B cell (primary cell): Measurements from ENCODE around the gene NUMB. TPM values are rescaled to one million over a fixed set of nuclear protein-coding genes. Genes with fewer than 3 reads are reported as not detected.

Source experiments
- ATAC-seq: fragments of 200-7000 bp; cut with Tn5 transposase; one replicate; pipeline ENCODE4 v1.10.0; 2021; ENCODE audit warnings: low read depth, mild to moderate bottlenecking, moderate number of reproducible peaks, moderate library complexity
- CTCF ChIA-PET: fragments of 350-600 bp; sonication (Branson Sonifier 250); formaldehyde crosslinking; loops from one replicate; lab custom pipeline; 2021; ENCODE audit warnings: antibody characterized with exemption, inconsistent platforms; lab: Charles Lee
- POLR2A ChIA-PET: fragments of 350-600 bp; sonication (Branson Sonifier 250); formaldehyde crosslinking; loops from one replicate; lab custom pipeline; 2021; ENCODE audit warnings: antibody characterized with exemption; lab: Charles Lee
- DNase-seq: peaks from one replicate; pipeline ENCODE4 v3.0.0; 2013
- H2AFZ ChIP-seq: 2 replicates; pipeline ENCODE4 v1.6.1; 2012; ENCODE audit warnings: mild to moderate bottlenecking, low read depth, low read length; ENCODE audit not compliant: insufficient read depth, poor library complexity, severe bottlenecking
- H3K27ac ChIP-seq, 2 donors: 1 replicate in 1 of 2; 2 replicates in 1 of 2; pipeline ENCODE4 v1.5.1; 2012 to 2013; ENCODE audit warnings: low read length in 2 of 2, mild to moderate bottlenecking in 2 of 2, moderate library complexity in 1 of 2
- H3K27me3 ChIP-seq, 4 experiments: fragments of 200-600 bp in 1 of 4; sonication (generic) in 1 of 4; replicated peaks in 1 of 4; 1 replicate in 2 of 4; 2 replicates in 2 of 4; pipeline versions ENCODE4 v1.6.1 to v1.7.0; 2013 to 2016; ENCODE audit warnings: low read length in 3 of 4, mild to moderate bottlenecking in 2 of 4, mixed read lengths in 1 of 4, moderate library complexity in 1 of 4; ENCODE audit not compliant: insufficient read depth in 4 of 4, control insufficient read depth in 3 of 4; ENCODE audit errors: control extremely low read depth in 1 of 4
- H3K36me3 ChIP-seq, 2 experiments: replicated peaks in 1 of 2; 1 replicate in 1 of 2; 2 replicates in 1 of 2; pipeline versions ENCODE4 v1.6.1 to v1.7.1; 2013; ENCODE audit warnings: low read length in 1 of 2; ENCODE audit not compliant: insufficient read depth in 2 of 2, control insufficient read depth in 1 of 2; ENCODE audit errors: control extremely low read depth in 1 of 2, extremely low read depth in 1 of 2
- H3K4me1 ChIP-seq, 2 donors: fragments of 200-600 bp in 1 of 2; sonication (generic) in 1 of 2; 1 replicate in 1 of 2; 2 replicates in 1 of 2; pipeline versions ENCODE4 v1.5.1 to v1.6.1; 2013 to 2017; ENCODE audit warnings: low read length in 2 of 2; ENCODE audit not compliant: control insufficient read depth in 2 of 2, insufficient read depth in 2 of 2
- H3K4me2 ChIP-seq: replicated peaks from 2 replicates; pipeline ENCODE3; 2012; ENCODE audit warnings: mild to moderate bottlenecking, low read depth, low read length; ENCODE audit not compliant: poor library complexity, severe bottlenecking
- H3K4me3 ChIP-seq, 5 experiments: fragments of 200-600 bp in 1 of 5; sonication (generic) in 1 of 5; 1 replicate in 3 of 5; 2 replicates in 2 of 5; pipeline versions ENCODE4 v1.5.1 to v1.7.0; 2011 to 2016; ENCODE audit warnings: low read length in 4 of 5, mild to moderate bottlenecking in 4 of 5, low read depth in 2 of 5, control low read depth in 1 of 5, moderate library complexity in 1 of 5; ENCODE audit not compliant: insufficient read depth in 1 of 5; ENCODE audit errors: control extremely low read depth in 1 of 5, extremely low read depth in 1 of 5
- H3K79me2 ChIP-seq: fragments of 200-600 bp; sonication (generic); one replicate; pipeline ENCODE4 v1.6.0; 2016; ENCODE audit warnings: low read length; ENCODE audit not compliant: control insufficient read depth, insufficient read depth
- H3K9ac ChIP-seq: fragments of 200-600 bp; sonication (generic); 2 replicates; pipeline ENCODE4 v1.6.1; 2017; ENCODE audit warnings: mild to moderate bottlenecking, low read length, moderate library complexity
- H3K9me3 ChIP-seq, 3 donors: one replicate each; pipeline versions ENCODE4 v1.6.1 to v1.7.1; 2013; ENCODE audit warnings: low read length in 2 of 3; ENCODE audit not compliant: control insufficient read depth in 2 of 3, insufficient read depth in 1 of 3; ENCODE audit errors: control extremely low read depth in 1 of 3
- H4K20me1 ChIP-seq: 2 replicates; pipeline ENCODE4 v1.6.0; 2012; ENCODE audit warnings: mild to moderate bottlenecking, low read length; ENCODE audit not compliant: insufficient read depth, control insufficient read depth, poor library complexity, severe bottlenecking
- H3K27ac Mint-ChIP-seq: one replicate; pipeline ENCODE4 v1.8.0; 2021; ENCODE audit warnings: mixed read lengths
- H3K27me3 Mint-ChIP-seq: one replicate; pipeline ENCODE4 v1.8.0; 2021; ENCODE audit warnings: mixed read lengths
- H3K4me1 Mint-ChIP-seq: one replicate; pipeline ENCODE4 v1.8.0; 2021; ENCODE audit warnings: mixed read lengths
- H3K4me3 Mint-ChIP-seq: one replicate; pipeline ENCODE4 v1.8.0; 2021; ENCODE audit warnings: mixed read lengths
- H3K9me3 Mint-ChIP-seq: one replicate; pipeline ENCODE4 v1.8.0; 2022; ENCODE audit warnings: mixed read lengths; ENCODE audit not compliant: insufficient read depth
- CTCF ChIP-seq: fragments of 200-600 bp; IDR thresholded peaks from one replicate; pipeline ENCODE4 v1.8.0; 2022; ENCODE audit warnings: antibody characterized with exemption, mild to moderate bottlenecking
- EZH2 ChIP-seq: IDR thresholded peaks from 2 replicates; pipeline ENCODE4 v1.6.1; 2012; ENCODE audit warnings: borderline replicate concordance, low read depth, mild to moderate bottlenecking, moderate library complexity, low read length; ENCODE audit not compliant: insufficient read depth, poor library complexity, severe bottlenecking
- WGBS: methylation state at CpG from one replicate; pipeline ENCODE4 v1.1.5; 2013; ENCODE audit warnings: missing lambda C conversion rate; ENCODE audit not compliant: insufficient coverage; 5-methylcytosine and 5-hydroxymethylcytosine counted together
- intact Hi-C: fragments of 100-400 bp; cut with micrococcal nuclease; formaldehyde crosslinking; loops from one replicate; pipeline ENCODE4 v1.10.0; 2022
- polyA plus RNA-seq: library from polyadenylated mRNA; depleted of rRNA; stranded (reverse); fragments of >200 nt; gene quantifications from 2 replicates; pipeline ENCODE4 v1.2.3, GENCODE V29; 2012
- total RNA-seq, 2 donors: library from RNA; stranded (reverse); fragments of 120-200 nt in 1 of 2; gene quantifications; 1 replicate in 1 of 2; 2 replicates in 1 of 2; pipeline versions ENCODE4 v1.2.3 to v1.2.4, GENCODE V29; 2013 to 2022

NUMB gene
- total and polyA plus RNA-seq, 2 donors (not counting 1 experiment from before 2014, with no cell fraction given): 63.4 to 102 TPM

GRCh38 chr14:73463411-73463810, 5.1 kb upstream of the NUMB start:
- Histone ChIP-seq H2AFZ (peak overlapping the region; percentile 54), H3K36me3 (no peaks in the 10 kb centered on the region), H3K4me2 (peak overlapping the region; percentile 12), H4K20me1 (no peaks in the 10 kb centered on the region), H3K9ac (no peak overlapping the region), H3K4me3 (peak overlapping the region in 1 of 5 experiments; percentile 62), H3K27ac (no peak overlapping the region), H3K79me2 (peaks cover 12% of the 10 kb centered on the region), H3K27me3 (no peaks in the 10 kb centered on the region), H3K9me3 (no peaks in the 10 kb centered on the region), H3K4me1 (peaks cover 35 to 39% of the 10 kb centered on the region in 2 donors)
- Mint-ChIP-seq H3K27me3 (no peaks in the 10 kb centered on the region), H3K4me1 (peaks cover 59% of the 10 kb centered on the region), H3K9me3 (no peaks in the 10 kb centered on the region), H3K27ac (peak overlapping the region; percentile 77), H3K4me3 (peak overlapping the region; percentile 18)
- intact Hi-C loops: no loop called here
- 54% methylated on average over 5 of the region's 5 CpGs for WGBS
- TF ChIP-seq EZH2 (no peak), CTCF (no peak)
- DNase-seq (no peak), ATAC-seq (no peak)
- ChIA-PET POLR2A (interaction anchor here (0.6 to 0.7 kb wide), 2 partner anchors 28 to 555 kb away, joined by 4 read pairs; partner anchors contain the start of gene RIOX1), CTCF (interaction anchor here (0.6 to 17.4 kb wide), 5 partner anchors 9 to 170 kb away, joined by 3 to 470 read pairs (median 4); no protein-coding TSS in a partner anchor)

- H2AFZ ChIP-seq: no peak overlapping the region
- H3K9ac ChIP-seq: no peak overlapping the region
- H3K36me3 ChIP-seq: no peaks in the 10 kb centered on the region
- no peak overlapping the region for H3K4me3 Mint-ChIP-seq
- peaks cover 35 to 39% of the 10 kb centered on the region in 2 donors for H3K4me1 ChIP-seq
- no peaks in the 10 kb centered on the region for H3K27me3 ChIP-seq
- peaks cover 18% of the 10 kb centered on the region for H3K79me2 ChIP-seq
- WGBS: 100% methylated on average over 1 of the region's 4 CpGs
- no peaks in the 10 kb centered on the region for H3K27me3 Mint-ChIP-seq
- ChIA-PET CTCF (interaction anchor here (0.9 to 17.4 kb wide), 4 partner anchors 8 to 169 kb away, joined by 3 to 470 read pairs (median 14); no protein-coding TSS in a partner anchor), POLR2A (interaction anchor here (0.7 kb wide), 1 partner anchor 28 kb away, joined by 4 read pairs; the partner anchor contains the start of gene RIOX1)
- H3K4me2 ChIP-seq: no peak overlapping the region
- intact Hi-C loops: no loop called here
- peaks cover 61% of the 10 kb centered on the region for H3K4me1 Mint-ChIP-seq
- H3K27ac Mint-ChIP-seq: peak overlapping the region; percentile 42
- H3K27ac ChIP-seq: no peak overlapping the region
- H3K4me3 ChIP-seq: peak overlapping the region in 1 of 5 experiments; percentile 62
- no peaks in the 10 kb centered on the region for H3K9me3 Mint-ChIP-seq
- no peak for TF ChIP-seq CTCF
- TF ChIP-seq EZH2: no peak
- no peaks in the 10 kb centered on the region for H4K20me1 ChIP-seq
- H3K9me3 ChIP-seq: no peaks in the 10 kb centered on the region
- DNase-seq (no peak), ATAC-seq (no peak)
These were observed 4.5 kb upstream of the NUMB start for GRCh38 chr14:73462815-73463214.
